HepG2 (cell line): Measurements from ENCODE around the gene FAM209B. TPM values are rescaled to one million over a fixed set of nuclear protein-coding genes. Genes with fewer than 3 reads are reported as not detected.

Experiments
- ASH2L ChIP-seq: fragments of 300-600, 200-600 bp; sonication (generic); IDR thresholded peaks from 2 replicates; pipeline ENCODE4 v1.7.0; 2017; ENCODE audit warnings: low read depth, mild to moderate bottlenecking, moderate library complexity, mixed read lengths, low read length; ENCODE audit not compliant: insufficient read length
- FOXM1 ChIP-seq: sonication (generic); formaldehyde crosslinking; IDR thresholded peaks from 2 replicates; pipeline ENCODE4 v1.5.0; 2020; ENCODE audit warnings: missing genetic modification reagents
- KDM2A ChIP-seq: sonication (generic); formaldehyde crosslinking; IDR thresholded peaks from 2 replicates; pipeline ENCODE4 v1.4.0; 2020; ENCODE audit warnings: low read depth, missing genetic modification reagents, borderline replicate concordance
- NFE2 ChIP-seq: sonication (generic); formaldehyde crosslinking; IDR thresholded peaks from 2 replicates; pipeline ENCODE4 v1.4.0; 2020; ENCODE audit warnings: missing genetic modification reagents
- NR2F6 ChIP-seq, 2 experiments: IDR thresholded peaks; 2 replicates each; pipeline ENCODE4 v1.6.1; 2016; ENCODE audit warnings: antibody characterized with exemption in 1 of 2, mild to moderate bottlenecking in 1 of 2
- PHF21A ChIP-seq: sonication (generic); formaldehyde crosslinking; IDR thresholded peaks from 2 replicates; pipeline ENCODE4 v1.5.0; 2020; ENCODE audit warnings: mild to moderate bottlenecking, missing genetic modification reagents
- POLR2AphosphoS2 ChIP-seq: IDR thresholded peaks from 2 replicates; pipeline ENCODE4 v1.6.1; 2011; ENCODE audit warnings: low read depth, low read length, improper control_type of control experiment
- ZNF10 ChIP-seq: sonication (generic); formaldehyde crosslinking; IDR thresholded peaks from 2 replicates; pipeline ENCODE4 v1.4.0; 2020; ENCODE audit warnings: mild to moderate bottlenecking, low read depth, missing genetic modification reagents, borderline replicate concordance
- ZNF317 ChIP-seq: sonication (generic); formaldehyde crosslinking; IDR thresholded peaks from 2 replicates; pipeline ENCODE4 v1.5.0; 2020; ENCODE audit warnings: mild to moderate bottlenecking, missing genetic modification reagents
- ZNF34 ChIP-seq: sonication (generic); formaldehyde crosslinking; IDR thresholded peaks from 2 replicates; pipeline ENCODE4 v1.4.0; 2020; ENCODE audit warnings: mild to moderate bottlenecking, missing genetic modification reagents, borderline replicate concordance
- ZNF850 ChIP-seq: sonication (generic); formaldehyde crosslinking; conservative IDR thresholded peaks from 2 replicates; pipeline ENCODE4 v1.9.0; 2021; ENCODE audit warnings: mild to moderate bottlenecking, missing genetic modification reagents
- polyA plus RNA-seq, 8 experiments: library from polyadenylated mRNA; depleted of rRNA in 3 of 8; stranded (reverse) in 7 of 8; unstranded in 1 of 8; fragments of >200 nt; fragmentation: Illumina TruSeq in 4 of 8; extraction: Trizol in 4 of 8; gene quantifications; 2 replicates each; pipeline versions ENCODE4 v1.2.1 to v1.2.3, GENCODE V29; 2011 to 2016; ENCODE audit warnings: low read depth in 4 of 8, missing spikeins in 1 of 8, mixed read lengths in 1 of 8; ENCODE audit not compliant: insufficient read depth in 1 of 8
- total RNA-seq, 5 experiments: library from RNA; depleted of rRNA; stranded (reverse); fragments of >200 nt; fragmentation: Illumina TruSeq; extraction: Trizol; gene quantifications; 2 replicates each; pipeline ENCODE4 v1.2.3, GENCODE V29; 2016; ENCODE audit warnings: low read depth in 1 of 5
- TF ChIP-seq, protein P1 (sequence below): fragments of 450-650 bp; IDR thresholded peaks from 2 replicates; pipeline ENCODE4 v1.6.1; 2016
- TF ChIP-seq, protein P2 (sequence below): sonication (generic); formaldehyde crosslinking; IDR thresholded peaks from 2 replicates; pipeline ENCODE4 v1.4.0; 2020; ENCODE audit warnings: missing genetic modification reagents
- TF ChIP-seq, protein P3 (sequence below): IDR thresholded peaks from 2 replicates; pipeline ENCODE4 v1.6.1; 2016; ENCODE audit warnings: low read depth
- TF ChIP-seq, protein P4 (sequence below): sonication (generic); formaldehyde crosslinking; IDR thresholded peaks from 2 replicates; pipeline ENCODE4 v1.4.0; 2020; ENCODE audit warnings: missing genetic modification reagents
- TF ChIP-seq, protein P5 (sequence below): sonication (generic); formaldehyde crosslinking; IDR thresholded peaks from 2 replicates; pipeline ENCODE4 v1.9.0; 2021; ENCODE audit warnings: missing genetic modification reagents, borderline replicate concordance
- TF ChIP-seq, protein P6 (sequence below): sonication (generic); formaldehyde crosslinking; IDR thresholded peaks from 2 replicates; pipeline ENCODE4 v1.4.0; 2020; ENCODE audit warnings: missing genetic modification reagents

Gene FAM209B
- total and polyA plus RNA-seq, 2 of the 13 experiments (the other 11 are each of a cell fraction or from before 2014, with no cell fraction given), result 0.24 to 0.42 TPM

DNA sequence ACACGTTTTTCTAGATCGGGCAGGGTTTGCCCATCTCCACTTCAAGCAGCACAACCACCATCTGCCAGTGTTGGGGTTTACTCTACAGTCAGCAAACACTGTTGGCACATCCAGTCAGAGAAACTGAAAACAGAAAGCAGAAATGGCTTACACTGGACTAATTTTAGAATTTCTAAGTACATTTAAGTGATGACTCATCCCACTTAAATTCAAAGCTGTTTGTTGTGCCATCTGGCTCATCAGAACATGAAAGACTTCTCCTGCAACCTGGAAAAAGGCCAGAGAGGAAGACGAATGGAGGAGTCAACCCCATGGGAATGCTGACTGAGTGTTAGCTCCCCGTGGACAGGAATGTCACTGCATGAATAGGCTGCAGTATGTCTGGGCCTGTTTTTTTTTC lies 21.8 kb downstream of the FAM209B start (continued):
- no peak for TF ChIP-seq ASH2L
- no peak for TF ChIP-seq PHF21A (CRISPR knock-in tag)
- TF ChIP-seq, protein P1, sequence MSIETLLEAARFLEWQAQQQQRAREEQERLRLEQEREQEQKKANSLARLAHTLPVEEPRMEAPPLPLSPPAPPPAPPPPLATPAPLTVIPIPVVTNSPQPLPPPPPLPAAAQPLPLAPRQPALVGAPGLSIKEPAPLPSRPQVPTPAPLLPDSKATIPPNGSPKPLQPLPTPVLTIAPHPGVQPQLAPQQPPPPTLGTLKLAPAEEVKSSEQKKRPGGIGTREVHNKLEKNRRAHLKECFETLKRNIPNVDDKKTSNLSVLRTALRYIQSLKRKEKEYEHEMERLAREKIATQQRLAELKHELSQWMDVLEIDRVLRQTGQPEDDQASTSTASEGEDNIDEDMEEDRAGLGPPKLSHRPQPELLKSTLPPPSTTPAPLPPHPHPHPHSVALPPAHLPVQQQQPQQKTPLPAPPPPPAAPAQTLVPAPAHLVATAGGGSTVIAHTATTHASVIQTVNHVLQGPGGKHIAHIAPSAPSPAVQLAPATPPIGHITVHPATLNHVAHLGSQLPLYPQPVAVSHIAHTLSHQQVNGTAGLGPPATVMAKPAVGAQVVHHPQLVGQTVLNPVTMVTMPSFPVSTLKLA, result no peak
- TF ChIP-seq POLR2AphosphoS2, result no peak
- TF ChIP-seq, protein P2, sequence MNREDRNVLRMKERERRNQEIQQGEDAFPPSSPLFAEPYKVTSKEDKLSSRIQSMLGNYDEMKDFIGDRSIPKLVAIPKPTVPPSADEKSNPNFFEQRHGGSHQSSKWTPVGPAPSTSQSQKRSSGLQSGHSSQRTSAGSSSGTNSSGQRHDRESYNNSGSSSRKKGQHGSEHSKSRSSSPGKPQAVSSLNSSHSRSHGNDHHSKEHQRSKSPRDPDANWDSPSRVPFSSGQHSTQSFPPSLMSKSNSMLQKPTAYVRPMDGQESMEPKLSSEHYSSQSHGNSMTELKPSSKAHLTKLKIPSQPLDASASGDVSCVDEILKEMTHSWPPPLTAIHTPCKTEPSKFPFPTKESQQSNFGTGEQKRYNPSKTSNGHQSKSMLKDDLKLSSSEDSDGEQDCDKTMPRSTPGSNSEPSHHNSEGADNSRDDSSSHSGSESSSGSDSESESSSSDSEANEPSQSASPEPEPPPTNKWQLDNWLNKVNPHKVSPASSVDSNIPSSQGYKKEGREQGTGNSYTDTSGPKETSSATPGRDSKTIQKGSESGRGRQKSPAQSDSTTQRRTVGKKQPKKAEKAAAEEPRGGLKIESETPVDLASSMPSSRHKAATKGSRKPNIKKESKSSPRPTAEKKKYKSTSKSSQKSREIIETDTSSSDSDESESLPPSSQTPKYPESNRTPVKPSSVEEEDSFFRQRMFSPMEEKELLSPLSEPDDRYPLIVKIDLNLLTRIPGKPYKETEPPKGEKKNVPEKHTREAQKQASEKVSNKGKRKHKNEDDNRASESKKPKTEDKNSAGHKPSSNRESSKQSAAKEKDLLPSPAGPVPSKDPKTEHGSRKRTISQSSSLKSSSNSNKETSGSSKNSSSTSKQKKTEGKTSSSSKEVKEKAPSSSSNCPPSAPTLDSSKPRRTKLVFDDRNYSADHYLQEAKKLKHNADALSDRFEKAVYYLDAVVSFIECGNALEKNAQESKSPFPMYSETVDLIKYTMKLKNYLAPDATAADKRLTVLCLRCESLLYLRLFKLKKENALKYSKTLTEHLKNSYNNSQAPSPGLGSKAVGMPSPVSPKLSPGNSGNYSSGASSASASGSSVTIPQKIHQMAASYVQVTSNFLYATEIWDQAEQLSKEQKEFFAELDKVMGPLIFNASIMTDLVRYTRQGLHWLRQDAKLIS, result no peak
- TF ChIP-seq ZNF10 (CRISPR knock-in tag), result no peak
- TF ChIP-seq KDM2A (CRISPR knock-in tag), result no peak
- TF ChIP-seq NFE2, result 0 out of 2 replicates have a peak, but pooled peaks have one; percentile 10
- TF ChIP-seq, protein P3, sequence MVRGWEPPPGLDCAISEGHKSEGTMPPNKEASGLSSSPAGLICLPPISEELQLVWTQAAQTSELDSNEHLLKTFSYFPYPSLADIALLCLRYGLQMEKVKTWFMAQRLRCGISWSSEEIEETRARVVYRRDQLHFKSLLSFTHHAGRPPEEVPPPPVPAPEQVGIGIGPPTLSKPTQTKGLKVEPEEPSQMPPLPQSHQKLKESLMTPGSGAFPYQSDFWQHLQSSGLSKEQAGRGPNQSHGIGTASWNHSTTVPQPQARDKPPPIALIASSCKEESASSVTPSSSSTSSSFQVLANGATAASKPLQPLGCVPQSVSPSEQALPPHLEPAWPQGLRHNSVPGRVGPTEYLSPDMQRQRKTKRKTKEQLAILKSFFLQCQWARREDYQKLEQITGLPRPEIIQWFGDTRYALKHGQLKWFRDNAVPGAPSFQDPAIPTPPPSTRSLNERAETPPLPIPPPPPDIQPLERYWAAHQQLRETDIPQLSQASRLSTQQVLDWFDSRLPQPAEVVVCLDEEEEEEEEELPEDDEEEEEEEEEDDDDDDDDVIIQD (CRISPR knock-in tag), result 0 out of 2 replicates have a peak, but pooled peaks have one; percentile 12
- no peak for TF ChIP-seq ZNF850 (CRISPR knock-in tag)
- TF ChIP-seq, protein P4, sequence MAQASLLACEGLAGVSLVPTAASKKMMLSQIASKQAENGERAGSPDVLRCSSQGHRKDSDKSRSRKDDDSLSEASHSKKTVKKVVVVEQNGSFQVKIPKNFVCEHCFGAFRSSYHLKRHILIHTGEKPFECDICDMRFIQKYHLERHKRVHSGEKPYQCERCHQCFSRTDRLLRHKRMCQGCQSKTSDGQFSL (CRISPR knock-in tag), result no peak
- TF ChIP-seq ZNF317 (CRISPR knock-in tag), result no peak
- TF ChIP-seq NR2F6 (IDR thresholded peaks at IDR 0.05), result no peak
- TF ChIP-seq NR2F6 (CRISPR knock-in tag; IDR thresholded peaks at IDR 0.05), result no peak
- no peak for TF ChIP-seq FOXM1 (CRISPR knock-in tag)
- TF ChIP-seq, protein P5, sequence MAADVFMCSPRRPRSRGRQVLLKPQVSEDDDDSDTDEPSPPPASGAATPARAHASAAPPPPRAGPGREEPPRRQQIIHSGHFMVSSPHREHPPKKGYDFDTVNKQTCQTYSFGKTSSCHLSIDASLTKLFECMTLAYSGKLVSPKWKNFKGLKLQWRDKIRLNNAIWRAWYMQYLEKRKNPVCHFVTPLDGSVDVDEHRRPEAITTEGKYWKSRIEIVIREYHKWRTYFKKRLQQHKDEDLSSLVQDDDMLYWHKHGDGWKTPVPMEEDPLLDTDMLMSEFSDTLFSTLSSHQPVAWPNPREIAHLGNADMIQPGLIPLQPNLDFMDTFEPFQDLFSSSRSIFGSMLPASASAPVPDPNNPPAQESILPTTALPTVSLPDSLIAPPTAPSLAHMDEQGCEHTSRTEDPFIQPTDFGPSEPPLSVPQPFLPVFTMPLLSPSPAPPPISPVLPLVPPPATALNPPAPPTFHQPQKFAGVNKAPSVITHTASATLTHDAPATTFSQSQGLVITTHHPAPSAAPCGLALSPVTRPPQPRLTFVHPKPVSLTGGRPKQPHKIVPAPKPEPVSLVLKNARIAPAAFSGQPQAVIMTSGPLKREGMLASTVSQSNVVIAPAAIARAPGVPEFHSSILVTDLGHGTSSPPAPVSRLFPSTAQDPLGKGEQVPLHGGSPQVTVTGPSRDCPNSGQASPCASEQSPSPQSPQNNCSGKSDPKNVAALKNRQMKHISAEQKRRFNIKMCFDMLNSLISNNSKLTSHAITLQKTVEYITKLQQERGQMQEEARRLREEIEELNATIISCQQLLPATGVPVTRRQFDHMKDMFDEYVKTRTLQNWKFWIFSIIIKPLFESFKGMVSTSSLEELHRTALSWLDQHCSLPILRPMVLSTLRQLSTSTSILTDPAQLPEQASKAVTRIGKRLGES (CRISPR knock-in tag), result no peak
- TF ChIP-seq, protein P6, sequence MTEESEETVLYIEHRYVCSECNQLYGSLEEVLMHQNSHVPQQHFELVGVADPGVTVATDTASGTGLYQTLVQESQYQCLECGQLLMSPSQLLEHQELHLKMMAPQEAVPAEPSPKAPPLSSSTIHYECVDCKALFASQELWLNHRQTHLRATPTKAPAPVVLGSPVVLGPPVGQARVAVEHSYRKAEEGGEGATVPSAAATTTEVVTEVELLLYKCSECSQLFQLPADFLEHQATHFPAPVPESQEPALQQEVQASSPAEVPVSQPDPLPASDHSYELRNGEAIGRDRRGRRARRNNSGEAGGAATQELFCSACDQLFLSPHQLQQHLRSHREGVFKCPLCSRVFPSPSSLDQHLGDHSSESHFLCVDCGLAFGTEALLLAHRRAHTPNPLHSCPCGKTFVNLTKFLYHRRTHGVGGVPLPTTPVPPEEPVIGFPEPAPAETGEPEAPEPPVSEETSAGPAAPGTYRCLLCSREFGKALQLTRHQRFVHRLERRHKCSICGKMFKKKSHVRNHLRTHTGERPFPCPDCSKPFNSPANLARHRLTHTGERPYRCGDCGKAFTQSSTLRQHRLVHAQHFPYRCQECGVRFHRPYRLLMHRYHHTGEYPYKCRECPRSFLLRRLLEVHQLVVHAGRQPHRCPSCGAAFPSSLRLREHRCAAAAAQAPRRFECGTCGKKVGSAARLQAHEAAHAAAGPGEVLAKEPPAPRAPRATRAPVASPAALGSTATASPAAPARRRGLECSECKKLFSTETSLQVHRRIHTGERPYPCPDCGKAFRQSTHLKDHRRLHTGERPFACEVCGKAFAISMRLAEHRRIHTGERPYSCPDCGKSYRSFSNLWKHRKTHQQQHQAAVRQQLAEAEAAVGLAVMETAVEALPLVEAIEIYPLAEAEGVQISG (CRISPR knock-in tag), result no peak
- TF ChIP-seq ZNF34 (CRISPR knock-in tag), result no peak
